HCT116 (cell line): ENCODE results near the gene LELP1. TPM values are rescaled to one million over a fixed set of nuclear protein-coding genes. Genes with fewer than 3 reads are reported as not detected.

Experiments used
- ATAC-seq: fragments of 200-7000 bp; cut with Tn5 transposase; 2 replicates; pipeline ENCODE4 v1.9.1; 2020; ENCODE audit warnings: mild to moderate bottlenecking, moderate library complexity
- BruUV-seq: library from RNA; stranded (reverse); fragments of 400-500 nt; replicated peaks from 2 replicates; lab custom pipeline; 2021; lab: Mats Ljungman, UMichigan
- CTCF ChIA-PET: fragments of 300-600 bp; sonication (Branson Sonifier 250); formaldehyde crosslinking; loops from one replicate; lab custom pipeline; 2021; ENCODE audit warnings: antibody characterized with exemption; lab: Charles Lee
- POLR2A ChIA-PET: fragments of 300-600, 350-600 bp; sonication (Branson Sonifier 250); formaldehyde crosslinking; loops from one replicate; lab custom pipeline; 2021; ENCODE audit warnings: antibody characterized with exemption; lab: Charles Lee
- RAD21 ChIA-PET, 2 experiments: fragments of 300-600 bp; sonication (Branson Sonifier 250); formaldehyde crosslinking; loops; one replicate each; lab custom pipeline; 2023; ENCODE audit warnings: low total read pairs in 2 of 2; ENCODE audit not compliant: uncharacterized antibody in 2 of 2, unreplicated experiment in 2 of 2, low non-redundant PET in 1 of 2; lab: Charles Lee
- DNase-seq: peaks from one replicate; pipeline ENCODE4 v3.0.0-alpha.2; 2010; ENCODE audit warnings: low read depth, low spot score
- H2AFZ ChIP-seq: fragments of 200-600 bp; shearing (Covaris generic), sonication (generic); 2 replicates; pipeline ENCODE4 v1.6.1; 2017; ENCODE audit warnings: low read depth, mixed run types, mixed read lengths, antibody characterized with exemption, low read length; ENCODE audit not compliant: poor library complexity, severe bottlenecking
- H3K27ac ChIP-seq: 2 replicates; pipeline ENCODE4 v1.5.1; 2012; ENCODE audit warnings: low read depth, low read length
- H3K27me3 ChIP-seq: fragments of 200-600 bp; sonication (generic); 2 replicates; pipeline ENCODE4 v1.6.1; 2016; ENCODE audit warnings: mixed run types, low read length, mixed read lengths; ENCODE audit not compliant: insufficient read depth
- H3K36me3 ChIP-seq, 2 experiments: fragments of 200-500 bp in 1 of 2; fragments of 200-600 bp in 1 of 2; sonication (Bioruptor generic) in 1 of 2; sonication (generic) in 1 of 2; 2 replicates each; pipeline versions ENCODE4 v1.5.1 to v1.6.1; 2014 to 2016; ENCODE audit warnings: low read length in 2 of 2, inconsistent platforms in 1 of 2, mixed read lengths in 1 of 2, mixed run types in 1 of 2; ENCODE audit not compliant: insufficient read depth in 2 of 2, control insufficient read depth in 1 of 2
- H3K4me1 ChIP-seq, 2 experiments: fragments of 200-600 bp in 1 of 2; sonication (generic) in 1 of 2; 2 replicates each; pipeline versions ENCODE4 v1.5.1 to v1.6.1; 2012 to 2017; ENCODE audit warnings: low read length in 2 of 2, inconsistent platforms in 1 of 2, mild to moderate bottlenecking in 1 of 2, mixed read lengths in 1 of 2, mixed run types in 1 of 2, moderate library complexity in 1 of 2; ENCODE audit not compliant: insufficient read depth in 2 of 2, control insufficient read depth in 1 of 2
- H3K4me2 ChIP-seq: fragments of 200-600 bp; sonication (generic); 2 replicates; pipeline ENCODE4 v1.6.1; 2017; ENCODE audit warnings: mixed run types, low read length, mixed read lengths
- H3K4me3 ChIP-seq, 2 experiments: fragments of 200-600 bp in 1 of 2; sonication (generic) in 1 of 2; replicated peaks in 1 of 2; 2 replicates each; pipeline ENCODE4 v1.5.1; 2011 to 2016; ENCODE audit warnings: low read length in 2 of 2, control low read depth in 1 of 2, low read depth in 1 of 2, mild to moderate bottlenecking in 1 of 2, mixed read lengths in 1 of 2, mixed run types in 1 of 2
- H3K79me2 ChIP-seq: fragments of 200-600 bp; sonication (generic); 2 replicates; pipeline ENCODE4 v1.6.1; 2017; ENCODE audit warnings: mild to moderate bottlenecking, mixed run types, low read length, moderate library complexity, mixed read lengths; ENCODE audit not compliant: insufficient read depth
- H3K9ac ChIP-seq: fragments of 200-600 bp; sonication (generic); 2 replicates; pipeline ENCODE4 v1.6.1; 2016; ENCODE audit warnings: low read length, mixed read lengths
- H3K9me2 ChIP-seq: fragments of 200-600 bp; sonication (generic), shearing (Covaris generic); 2 replicates; pipeline ENCODE4 v1.6.1; 2017; ENCODE audit warnings: mixed run types, mild to moderate bottlenecking, moderate library complexity; ENCODE audit not compliant: insufficient read depth
- H3K9me3 ChIP-seq, 2 experiments: fragments of 200-500 bp in 1 of 2; fragments of 200-600 bp in 1 of 2; sonication (Bioruptor generic) in 1 of 2; sonication (generic) in 1 of 2; 2 replicates each; pipeline ENCODE4 v1.6.1; 2014 to 2017; ENCODE audit warnings: low read length in 2 of 2, mixed read lengths in 2 of 2, inconsistent platforms in 1 of 2, low read depth in 1 of 2, mild to moderate bottlenecking in 1 of 2, mixed run types in 1 of 2, moderate library complexity in 1 of 2; ENCODE audit not compliant: control insufficient read depth in 1 of 2, insufficient read depth in 1 of 2
- H4K20me1 ChIP-seq: fragments of 200-600 bp; sonication (generic), shearing (Covaris generic); 2 replicates; pipeline ENCODE4 v1.6.1; 2017; ENCODE audit warnings: mixed run types, mild to moderate bottlenecking, moderate library complexity; ENCODE audit not compliant: insufficient read depth
- CEBPB ChIP-seq: IDR thresholded peaks from 2 replicates; pipeline ENCODE4 v1.6.1; 2012; ENCODE audit warnings: low read depth
- CTCF ChIP-seq, 3 experiments: fragments of 200-600 bp in 1 of 3; sonication (generic) in 1 of 3; IDR thresholded peaks in 2 of 3; conservative IDR thresholded peaks in 1 of 3; 2 replicates each; pipeline ENCODE4 v1.5.1; 2012 to 2017; ENCODE audit warnings: low read depth in 2 of 3, low read length in 2 of 3, antibody characterized with exemption in 1 of 3, borderline replicate concordance in 1 of 3, control low read depth in 1 of 3, mild to moderate bottlenecking in 1 of 3, mixed read lengths in 1 of 3, mixed run types in 1 of 3, moderate library complexity in 1 of 3; ENCODE audit not compliant: insufficient read depth in 1 of 3
- EZH2phosphoT487 ChIP-seq: fragments of 200-600 bp; IDR thresholded peaks from 2 replicates; pipeline ENCODE4 v1.6.1; 2018; ENCODE audit warnings: antibody characterized with exemption, borderline replicate concordance
- FOSL1 ChIP-seq: IDR thresholded peaks from 2 replicates; pipeline ENCODE4 v1.6.1; 2012; ENCODE audit warnings: low read depth
- POLR2A ChIP-seq: IDR thresholded peaks from 2 replicates; pipeline ENCODE4 v1.7.0; 2011; ENCODE audit warnings: borderline replicate concordance; ENCODE audit not compliant: insufficient read depth, insufficient read length; ENCODE audit errors: extremely low read depth
- REST ChIP-seq: IDR thresholded peaks from 2 replicates; pipeline ENCODE4 v1.6.1; 2012; ENCODE audit warnings: low read depth
- SRF ChIP-seq: IDR thresholded peaks from 2 replicates; pipeline ENCODE4 v1.6.1; 2012; ENCODE audit warnings: low read depth
- YY1 ChIP-seq: IDR thresholded peaks from 2 replicates; pipeline ENCODE4 v1.6.1; 2011; ENCODE audit warnings: low read length, low read depth, moderate library complexity, mild to moderate bottlenecking; ENCODE audit not compliant: insufficient replicate concordance; ENCODE audit errors: extremely low read depth
- ZBTB33 ChIP-seq: IDR thresholded peaks from 2 replicates; pipeline ENCODE4 v1.6.1; 2011; ENCODE audit warnings: mild to moderate bottlenecking, low read length, moderate library complexity; ENCODE audit not compliant: insufficient replicate concordance; ENCODE audit errors: extremely low read depth
- intact Hi-C: fragments of 100-400 bp; cut with micrococcal nuclease; formaldehyde crosslinking; loops from 2 replicates; pipeline ENCODE4 v1.10.0; 2022
- total RNA-seq: library from RNA; stranded (reverse); gene quantifications from one replicate; pipeline ENCODE4 v1.2.1, GENCODE V29; 2021; ENCODE audit not compliant: unreplicated experiment

Gene LELP1
- total RNA-seq, 1 experiment from 2014 or later = not detected

- H2AFZ ChIP-seq = no peak overlapping the region
- RAD21 ChIA-PET = no interaction called here
- no peak overlapping the region for H3K27ac ChIP-seq
- H3K9me3 ChIP-seq = no peaks in the 10 kb centered on the region
- intact Hi-C loops = no loop called here
- DNase-seq (no peak), ATAC-seq (no peak)
- H3K4me2 ChIP-seq = no peak overlapping the region
- peaks cover 51% of the 10 kb centered on the region for H3K27me3 ChIP-seq
- no peaks in the 10 kb centered on the region for H3K36me3 ChIP-seq
- POLR2A ChIA-PET = no interaction called here
- no TSS peak for BruUV-seq
- no peak overlapping the region for H3K9ac ChIP-seq
- CTCF ChIA-PET = no interaction called here
- no peaks in the 10 kb centered on the region for H3K79me2 ChIP-seq
- H3K4me3 ChIP-seq = no peak overlapping the region
- no peaks in the 10 kb centered on the region for H3K9me2 ChIP-seq
- TF ChIP-seq SRF = no peak
- TF ChIP-seq REST = no peak
- no peak for TF ChIP-seq EZH2phosphoT487
- no peak for TF ChIP-seq YY1
- TF ChIP-seq CEBPB = no peak
- TF ChIP-seq POLR2A = no peak
- no peak for TF ChIP-seq FOSL1
- TF ChIP-seq ZBTB33 = no peak
- no peak for TF ChIP-seq CTCF (IDR thresholded peaks at IDR 0.05 in 2 of 3, conservative IDR thresholded peaks at IDR 0.05 in 1 of 3; ENCODE audit: borderline replicate concordance in 1 of 3, insufficient read depth in 1 of 3, low read depth in 2 of 3, low read length in 2 of 3)
- TF ChIP-seq, all 23 proteins: peak for 0
- Histone ChIP-seq H4K20me1 (no peaks in the 10 kb centered on the region), H3K4me1 (no peaks in the 10 kb centered on the region)
Measured at GRCh38 chr1:153210206-153210605, 7.0 kb downstream of the LELP1 start.
